AG04449 (cell line): Measurements from ENCODE around the gene ELOF1.
"Not testable (repeated sequence)": the region's sequence is repeated elsewhere in the genome, so short reads cannot be mapped to it uniquely, and the experiment has no call there.

ENCODE experiments used
- CTCF ChIA-PET: fragments of 350-600 bp; formaldehyde crosslinking; extraction: SDS; loops from one replicate; lab custom pipeline; 2021; ENCODE audit warnings: antibody characterized with exemption; lab: Yijun Ruan, JAX
- POLR2A ChIA-PET: fragments of 400-600, 350-600 bp; formaldehyde crosslinking; extraction: SDS; loops from one replicate; lab custom pipeline; 2020; ENCODE audit warnings: antibody characterized with exemption, inconsistent platforms; lab: Yijun Ruan, JAX
- DNase-seq: peaks from one replicate; pipeline ENCODE4 v3.0.0-alpha.2; 2010; ENCODE audit warnings: low read depth, low spot score
- H3K4me3 ChIP-seq: 2 replicates; pipeline ENCODE4 v1.5.1; 2011; ENCODE audit warnings: low read depth, mild to moderate bottlenecking, control low read depth, low read length
- CTCF ChIP-seq: IDR thresholded peaks from one replicate; pipeline ENCODE4 v1.5.1; 2011; ENCODE audit warnings: mild to moderate bottlenecking, moderate library complexity, low read length, control low read depth, inconsistent platforms; ENCODE audit not compliant: insufficient read depth; ENCODE audit errors: missing control alignments

ELOF1 gene

GRCh38 chr19:11558881-11559828, at the start of gene ELOF1:
Gene ELOF1 (minus strand): TSS chr19:11559230. CDS start chr19:11554347, 4,883 bp downstream.
- TF ChIP-seq CTCF: peak; percentile 37
- peak within 1 kb of the TSS; percentile 87 for H3K4me3 ChIP-seq
- peak; percentile 79 for DNase-seq
- ChIA-PET CTCF (interaction anchor here (0.8 to 7.0 kb wide), 13 partner anchors 10 to 265 kb away, joined by 3 to 123 read pairs (median 4); partner anchors contain the start of genes ACP5 and CNN1), POLR2A (interaction anchor here (1.2 kb wide), 1 partner anchor 21 kb away, joined by 4 read pairs; the partner anchor contains the start of gene CNN1)

GRCh38 chr19:11606484-11606883, 47.5 kb upstream of the ELOF1 start:
- TF ChIP-seq CTCF: no peak
- DNase-seq: no peak
- POLR2A ChIA-PET: no interaction called here
- H3K4me3 ChIP-seq: no peak overlapping the region
- CTCF ChIA-PET: no interaction called here

GRCh38 chr19:11599704-11600103, 40.7 kb upstream of the ELOF1 start:
- H3K4me3 ChIP-seq, POLR2A ChIA-PET, DNase-seq: not testable (repeated sequence)
- CTCF ChIA-PET: interaction anchor here (0.5 kb wide), 1 partner anchor 256 kb away, joined by 4 read pairs; no protein-coding TSS in a partner anchor

GRCh38 chr19:11598746-11599145, 39.7 kb upstream of the ELOF1 start:
- CTCF ChIA-PET: no interaction called here
- no peak overlapping the region for H3K4me3 ChIP-seq
- TF ChIP-seq CTCF: no peak

GRCh38 chr19:11598103-11598483, 39.1 kb upstream of the ELOF1 start:
- CTCF ChIA-PET: interaction anchor here (0.7 to 2.0 kb wide), 3 partner anchors 13 to 102 kb away, joined by 3 to 5 read pairs (median 4); no protein-coding TSS in a partner anchor
- POLR2A ChIA-PET: interaction anchor here (0.5 to 0.7 kb wide), 2 partner anchors 19 to 1186 kb away, joined by 3 read pairs; no protein-coding TSS in a partner anchor

More at GRCh38 chr19:11598746-11599145, 39.7 kb upstream of the ELOF1 start:
- DNase-seq: no peak
- POLR2A ChIA-PET: no interaction called here

More at GRCh38 chr19:11598103-11598483, 39.1 kb upstream of the ELOF1 start:
- TF ChIP-seq CTCF: no peak
- no peak for DNase-seq
- H3K4me3 ChIP-seq: peak overlapping the region; percentile 94
